ENCODE data around the gene RYR1. TPM values are rescaled to one million over a fixed set of nuclear protein-coding genes. Genes with fewer than 3 reads are reported as not detected.

RYR1 gene
- polyA plus RNA-seq, 1 of the 3 experiments (the other 2 are of a cell fraction) = under 0.01 TPM

DNA sequence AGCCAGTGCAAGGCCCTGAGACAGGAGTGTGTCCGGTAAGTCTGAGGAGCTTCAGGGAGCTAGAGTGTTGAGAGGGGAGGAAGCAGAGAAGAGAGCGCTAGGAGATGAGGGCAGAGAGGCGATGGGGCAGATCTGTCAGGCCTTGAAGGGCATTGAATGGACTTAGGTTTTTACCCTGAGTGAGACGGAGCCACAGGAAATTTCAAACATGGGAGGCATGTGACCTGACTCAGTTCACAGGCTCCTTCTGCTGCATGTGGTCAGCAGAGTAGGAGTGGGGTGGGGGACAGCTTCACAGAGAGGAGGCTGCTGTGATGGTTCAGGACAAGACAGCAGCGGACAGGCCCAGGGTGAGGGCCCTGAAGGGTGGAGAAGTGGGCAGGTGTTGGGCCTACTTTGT lies 33.1 kb upstream of the RYR1 start:
- Histone ChIP-seq H3K27me3 (ENCODE audit: insufficient read depth) (no peaks in the 10 kb centered on the region), H3K9me2 (no peaks in the 10 kb centered on the region), H3F3A (replicated peaks; ENCODE audit: insufficient read depth) (peaks cover 8% of the 10 kb centered on the region), H3K9ac (no peak overlapping the region), H4K20me1 (ENCODE audit: insufficient read depth) (no peaks in the 10 kb centered on the region), H3K9me3 (no peaks in the 10 kb centered on the region), H3K79me2 (ENCODE audit: insufficient read depth) (peaks cover 6% of the 10 kb centered on the region; the same call in 1 of the 2 replicates), H3K4me3 (ENCODE audit: low read depth in 2 of 2, low read length in 1 of 2) (no peak overlapping the region), H3K4me1 (ENCODE audit: control insufficient read depth in 1 of 2, insufficient read depth in 2 of 2, low read depth in 1 of 2, low read length in 1 of 2) (no peaks in the 10 kb centered on the region; a peak in 1 of 4 replicates), H3K4me2 (no peak overlapping the region), H3K36me3 (replicated peaks in 1 of 2; ENCODE audit: control insufficient read depth in 1 of 2, insufficient read depth in 2 of 2, low read length in 1 of 2) (peaks cover 4 to 6% of the 10 kb centered on the region in 2 experiments), H2AFZ (ENCODE audit: low read depth) (no peak overlapping the region), H3K27ac (ENCODE audit: low read depth in 2 of 2, low read length in 1 of 2) (no peak overlapping the region)
- ChIA-PET CTCF (interaction anchor here (0.7 to 1.2 kb wide), 2 partner anchors 167 to 711 kb away, joined by 3 read pairs; no protein-coding TSS in a partner anchor), POLR2A (interaction anchor here (5.1 kb wide), 1 partner anchor 12 kb away, joined by 30 read pairs; the partner anchor contains the start of genes GGN and SPRED3)
- WGBS (ENCODE audit: low lambda C conversion rate) = 62% methylated on average over 5 of the region's 5 CpGs
- no peak for DNase-seq
- TF ChIP-seq MAX (IDR thresholded peaks at IDR 0.05; ENCODE audit: low read depth) (no peak), TCF12 (IDR thresholded peaks at IDR 0.05) (no peak), RAD21 (IDR thresholded peaks at IDR 0.05; ENCODE audit: low read length) (no peak), FOXJ3 (CRISPR knock-in tag; IDR thresholded peaks at IDR 0.05) (no peak), RFX5 (IDR thresholded peaks at IDR 0.05; ENCODE audit: low read length) (no peak), GABPA (IDR thresholded peaks at IDR 0.05; ENCODE audit: low read depth) (no peak), PBX3 (IDR thresholded peaks at IDR 0.05) (no peak), RXRA (IDR thresholded peaks at IDR 0.05; ENCODE audit: borderline replicate concordance, low read depth) (no peak), SMC3 (IDR thresholded peaks at IDR 0.05; ENCODE audit: low read depth, low read length) (no peak), NFIC (IDR thresholded peaks at IDR 0.05; ENCODE audit: borderline replicate concordance) (no peak), MXI1 (IDR thresholded peaks at IDR 0.05; ENCODE audit: low read depth, low read length) (no peak), FOSL2 (IDR thresholded peaks at IDR 0.05; ENCODE audit: borderline replicate concordance, low read depth) (no peak), SIN3A (IDR thresholded peaks at IDR 0.05; ENCODE audit: borderline replicate concordance, low read depth, low read length) (no peak), TAF1 (IDR thresholded peaks at IDR 0.05; ENCODE audit: borderline replicate concordance, low read depth, low read length) (no peak), TEAD4 (IDR thresholded peaks at IDR 0.05; ENCODE audit: borderline replicate concordance, insufficient read depth) (no peak), JUND (IDR thresholded peaks at IDR 0.05) (no peak), RCOR1 (IDR thresholded peaks at IDR 0.05; ENCODE audit: low read length) (no peak), ELF1 (IDR thresholded peaks at IDR 0.05) (no peak)
- TF ChIP-seq, protein P1, sequence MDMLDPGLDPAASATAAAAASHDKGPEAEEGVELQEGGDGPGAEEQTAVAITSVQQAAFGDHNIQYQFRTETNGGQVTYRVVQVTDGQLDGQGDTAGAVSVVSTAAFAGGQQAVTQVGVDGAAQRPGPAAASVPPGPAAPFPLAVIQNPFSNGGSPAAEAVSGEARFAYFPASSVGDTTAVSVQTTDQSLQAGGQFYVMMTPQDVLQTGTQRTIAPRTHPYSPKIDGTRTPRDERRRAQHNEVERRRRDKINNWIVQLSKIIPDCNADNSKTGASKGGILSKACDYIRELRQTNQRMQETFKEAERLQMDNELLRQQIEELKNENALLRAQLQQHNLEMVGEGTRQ (IDR thresholded peaks at IDR 0.05; ENCODE audit: borderline replicate concordance, low read depth, low read length) = no peak
- TF ChIP-seq, protein P2, sequence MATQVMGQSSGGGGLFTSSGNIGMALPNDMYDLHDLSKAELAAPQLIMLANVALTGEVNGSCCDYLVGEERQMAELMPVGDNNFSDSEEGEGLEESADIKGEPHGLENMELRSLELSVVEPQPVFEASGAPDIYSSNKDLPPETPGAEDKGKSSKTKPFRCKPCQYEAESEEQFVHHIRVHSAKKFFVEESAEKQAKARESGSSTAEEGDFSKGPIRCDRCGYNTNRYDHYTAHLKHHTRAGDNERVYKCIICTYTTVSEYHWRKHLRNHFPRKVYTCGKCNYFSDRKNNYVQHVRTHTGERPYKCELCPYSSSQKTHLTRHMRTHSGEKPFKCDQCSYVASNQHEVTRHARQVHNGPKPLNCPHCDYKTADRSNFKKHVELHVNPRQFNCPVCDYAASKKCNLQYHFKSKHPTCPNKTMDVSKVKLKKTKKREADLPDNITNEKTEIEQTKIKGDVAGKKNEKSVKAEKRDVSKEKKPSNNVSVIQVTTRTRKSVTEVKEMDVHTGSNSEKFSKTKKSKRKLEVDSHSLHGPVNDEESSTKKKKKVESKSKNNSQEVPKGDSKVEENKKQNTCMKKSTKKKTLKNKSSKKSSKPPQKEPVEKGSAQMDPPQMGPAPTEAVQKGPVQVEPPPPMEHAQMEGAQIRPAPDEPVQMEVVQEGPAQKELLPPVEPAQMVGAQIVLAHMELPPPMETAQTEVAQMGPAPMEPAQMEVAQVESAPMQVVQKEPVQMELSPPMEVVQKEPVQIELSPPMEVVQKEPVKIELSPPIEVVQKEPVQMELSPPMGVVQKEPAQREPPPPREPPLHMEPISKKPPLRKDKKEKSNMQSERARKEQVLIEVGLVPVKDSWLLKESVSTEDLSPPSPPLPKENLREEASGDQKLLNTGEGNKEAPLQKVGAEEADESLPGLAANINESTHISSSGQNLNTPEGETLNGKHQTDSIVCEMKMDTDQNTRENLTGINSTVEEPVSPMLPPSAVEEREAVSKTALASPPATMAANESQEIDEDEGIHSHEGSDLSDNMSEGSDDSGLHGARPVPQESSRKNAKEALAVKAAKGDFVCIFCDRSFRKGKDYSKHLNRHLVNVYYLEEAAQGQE (IDR thresholded peaks at IDR 0.05; ENCODE audit: low read depth, low read length) = no peak

All from SK-N-SH (cell line).